Esophagus squamous epithelium (tissue), 5 donors: Measurements from ENCODE around the gene CTIF. TPM values are rescaled to one million over a fixed set of nuclear protein-coding genes. Genes with fewer than 3 reads are reported as not detected.
A peak's percentile ranks its signal among the peaks of the same experiment; 100 is the strongest.

Source experiments
- DNase-seq: peaks from one replicate; lab custom pipeline; 2025; lab: John Stamatoyannopoulos, UW
- H3K27ac ChIP-seq, 4 donors: fragments of 200-600 bp; sonication (generic); one replicate each; pipeline ENCODE4 v1.5.1; 2016 to 2019; ENCODE audit warnings: mild to moderate bottlenecking in 1 of 4
- H3K27me3 ChIP-seq, 4 donors: fragments of 200-600 bp; sonication (generic); 1 replicate in 3 of 4; 2 replicates in 1 of 4; pipeline versions ENCODE4 v1.5.1 to v1.6.0; 2017 to 2021; ENCODE audit warnings: antibody characterized with exemption in 1 of 4
- H3K36me3 ChIP-seq, 3 donors: fragments of 200-600 bp; sonication (generic); one replicate each; pipeline ENCODE4 v1.5.1; 2016 to 2019
- H3K4me1 ChIP-seq, 3 donors: fragments of 200-600 bp; sonication (generic); one replicate each; pipeline ENCODE4 v1.5.1; 2017 to 2019
- H3K4me3 ChIP-seq, 4 donors: fragments of 200-600 bp; sonication (generic); 1 replicate in 3 of 4; 2 replicates in 1 of 4; pipeline ENCODE4 v1.5.1; 2016 to 2019; ENCODE audit warnings: mild to moderate bottlenecking in 2 of 4, moderate library complexity in 1 of 4
- H3K9me3 ChIP-seq, 3 donors: fragments of 200-600 bp; sonication (generic); one replicate each; pipeline ENCODE4 v1.5.1; 2016 to 2019
- POLR2A ChIP-seq, 4 donors: fragments of 450-650 bp; IDR thresholded peaks; one replicate each; pipeline ENCODE4 v1.6.1; 2017; ENCODE audit warnings: antibody characterized with exemption in 4 of 4, mild to moderate bottlenecking in 4 of 4, moderate library complexity in 3 of 4
- WGBS, 2 donors: methylation state at CpG; one replicate each; pipeline ENCODE4 v1.1.5; 2018; 5-methylcytosine and 5-hydroxymethylcytosine counted together
- intact Hi-C: fragments of 100-400 bp; cut with DNase I; formaldehyde crosslinking; loops from one replicate; pipeline ENCODE4 v1.15.0; 2022
- total RNA-seq, 4 donors: library from RNA; depleted of rRNA; stranded (reverse); fragments of >200 nt; gene quantifications; one replicate each; pipeline ENCODE4 v1.1.0, GENCODE V29; 2016
- TF ChIP-seq, protein P1 (sequence below), 6 experiments: fragments of 450-650 bp in 4 of 6; fragments of 200-600 bp in 2 of 6; sonication (generic) in 2 of 6; IDR thresholded peaks; one replicate each; pipeline ENCODE4 v1.5.1; 2016 to 2019; ENCODE audit warnings: antibody characterized with exemption in 6 of 6, mild to moderate bottlenecking in 4 of 6, moderate library complexity in 4 of 6
- donor health status: DM: yes; HTN: yes; CAD: no.

The CTIF gene
- total RNA-seq, 4 donors from 2014 or later: 4.7 to 24.2 (median 10.2) TPM

DNA sequence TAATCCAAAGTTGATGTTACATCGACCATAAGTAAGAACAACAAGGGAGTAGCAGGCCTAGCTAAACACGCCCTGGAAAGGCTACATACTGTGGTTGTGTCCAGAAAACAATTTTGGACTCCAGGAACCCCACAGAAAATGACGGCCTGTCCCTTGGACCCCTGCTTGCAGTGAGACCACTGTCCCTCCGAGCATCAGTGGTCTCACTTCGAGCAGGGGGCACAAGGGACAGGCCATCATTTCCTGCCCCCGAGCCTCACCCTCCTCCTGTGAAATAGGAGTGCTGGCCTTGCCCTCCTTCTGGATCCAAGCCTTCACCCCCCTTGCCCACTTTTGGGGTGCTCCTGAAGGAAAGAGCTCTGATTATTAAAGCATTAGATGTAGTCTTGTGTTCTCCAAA lies 144.4 kb downstream of the CTIF start:
- TF ChIP-seq POLR2A (IDR thresholded peaks at IDR 0.05): no peak
- TF ChIP-seq, protein P1, sequence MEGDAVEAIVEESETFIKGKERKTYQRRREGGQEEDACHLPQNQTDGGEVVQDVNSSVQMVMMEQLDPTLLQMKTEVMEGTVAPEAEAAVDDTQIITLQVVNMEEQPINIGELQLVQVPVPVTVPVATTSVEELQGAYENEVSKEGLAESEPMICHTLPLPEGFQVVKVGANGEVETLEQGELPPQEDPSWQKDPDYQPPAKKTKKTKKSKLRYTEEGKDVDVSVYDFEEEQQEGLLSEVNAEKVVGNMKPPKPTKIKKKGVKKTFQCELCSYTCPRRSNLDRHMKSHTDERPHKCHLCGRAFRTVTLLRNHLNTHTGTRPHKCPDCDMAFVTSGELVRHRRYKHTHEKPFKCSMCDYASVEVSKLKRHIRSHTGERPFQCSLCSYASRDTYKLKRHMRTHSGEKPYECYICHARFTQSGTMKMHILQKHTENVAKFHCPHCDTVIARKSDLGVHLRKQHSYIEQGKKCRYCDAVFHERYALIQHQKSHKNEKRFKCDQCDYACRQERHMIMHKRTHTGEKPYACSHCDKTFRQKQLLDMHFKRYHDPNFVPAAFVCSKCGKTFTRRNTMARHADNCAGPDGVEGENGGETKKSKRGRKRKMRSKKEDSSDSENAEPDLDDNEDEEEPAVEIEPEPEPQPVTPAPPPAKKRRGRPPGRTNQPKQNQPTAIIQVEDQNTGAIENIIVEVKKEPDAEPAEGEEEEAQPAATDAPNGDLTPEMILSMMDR (IDR thresholded peaks at IDR 0.05): no peak
- intact Hi-C loops: no loop called here

DNA sequence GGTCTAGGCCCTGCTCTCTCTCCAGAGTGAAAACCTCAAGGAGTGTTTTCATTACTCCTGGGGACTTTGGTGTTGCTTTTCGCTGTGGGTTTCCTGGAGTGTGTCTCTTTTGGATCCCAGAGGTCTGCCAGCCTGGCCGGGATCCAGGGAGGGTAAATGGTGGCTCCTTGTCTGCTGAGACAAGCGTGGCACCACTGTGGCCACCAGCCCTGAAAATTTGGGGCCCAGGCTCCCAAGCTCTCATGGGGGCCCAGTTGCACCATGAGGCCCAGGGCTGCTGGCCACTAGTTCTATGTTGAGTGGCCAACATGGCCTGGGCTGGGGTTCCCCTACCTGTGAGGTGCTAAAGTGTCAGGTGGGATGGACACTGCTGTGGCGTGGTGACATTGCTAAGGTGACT lies 144.8 kb downstream of the CTIF start:
- Histone ChIP-seq H3K4me1 (peaks cover 0 to 30% (median 8%) of the 10 kb centered on the region in 3 donors), H3K4me3 (no peak overlapping the region), H3K27ac (no peak overlapping the region), H3K36me3 (peaks cover 0 to 12% (median 0%) of the 10 kb centered on the region in 3 donors), H3K9me3 (no peaks in the 10 kb centered on the region), H3K27me3 (no peaks in the 10 kb centered on the region)
- 82% methylated on average over 3 of the region's 4 CpGs; no CpG with 5 or more reads in 1 of the 2 donors for WGBS, 2 donors
- intact Hi-C loops: no loop called here
- TF ChIP-seq, protein P1 (IDR thresholded peaks at IDR 0.05): no peak
- no peak for TF ChIP-seq POLR2A (IDR thresholded peaks at IDR 0.05)
- DNase-seq: no peak

More for the DNA sequence above, 144.4 kb downstream of the CTIF start:
- no peaks in the 10 kb centered on the region for H3K9me3 ChIP-seq
- H3K36me3 ChIP-seq: peaks cover 0 to 12% (median 0%) of the 10 kb centered on the region in 3 donors
- H3K4me1 ChIP-seq: peaks cover 0 to 30% (median 8%) of the 10 kb centered on the region in 3 donors
- H3K4me3 ChIP-seq: no peak overlapping the region
- H3K27ac ChIP-seq: no peak overlapping the region
- 80 to 81% methylated on average over 6 of the region's 6 CpGs for WGBS, 2 donors
- H3K27me3 ChIP-seq: no peaks in the 10 kb centered on the region
- no peak for DNase-seq

DNA sequence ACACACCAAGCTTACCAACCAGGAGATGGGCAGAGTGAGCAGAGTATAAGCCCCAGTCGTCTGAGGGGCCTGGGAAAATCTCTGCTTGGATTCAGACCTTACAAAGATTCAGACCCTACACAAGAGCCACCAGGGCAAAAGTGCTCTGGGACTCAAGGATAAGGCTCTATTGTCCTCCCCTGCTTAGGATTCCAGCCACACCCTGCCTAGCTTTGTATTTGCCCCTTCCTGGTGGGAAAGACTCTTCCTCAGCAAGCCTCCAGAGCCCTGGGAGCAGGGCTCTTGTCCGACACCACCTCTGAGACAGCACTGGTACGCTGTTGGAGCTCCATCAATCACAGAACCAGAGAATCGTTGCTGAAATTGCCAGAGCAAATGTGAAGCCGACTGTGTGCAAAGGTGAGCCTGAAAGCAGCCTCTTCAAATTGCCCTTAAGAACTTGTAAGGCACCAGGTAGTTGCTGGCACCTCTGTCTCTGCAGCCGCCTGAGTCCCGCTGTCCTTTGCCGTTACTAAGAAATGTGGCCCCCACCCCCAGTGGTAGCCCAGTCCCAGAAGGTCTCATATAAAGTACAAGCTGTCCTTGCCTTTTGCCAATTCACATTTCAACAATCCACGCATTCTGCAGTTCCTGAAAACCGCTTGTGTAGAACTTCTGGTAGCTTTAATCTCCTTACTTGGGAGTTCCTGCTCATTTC lies 148.7 kb downstream of the CTIF start:
- Histone ChIP-seq H3K36me3 (peaks cover 0 to 25% (median 0%) of the 10 kb centered on the region in 3 donors), H3K4me3 (no peak overlapping the region), H3K27me3 (no peaks in the 10 kb centered on the region), H3K27ac (peak overlapping the region in 1 of 4 donors; percentile 39), H3K4me1 (no peaks in the 10 kb centered on the region), H3K9me3 (no peaks in the 10 kb centered on the region)
- WGBS, 2 donors: 78 to 87% methylated on average over 5 to 10 of the region's 10 CpGs
- intact Hi-C loops: no loop called here
- no peak for DNase-seq
- TF ChIP-seq POLR2A (IDR thresholded peaks at IDR 0.05): no peak

DNA sequence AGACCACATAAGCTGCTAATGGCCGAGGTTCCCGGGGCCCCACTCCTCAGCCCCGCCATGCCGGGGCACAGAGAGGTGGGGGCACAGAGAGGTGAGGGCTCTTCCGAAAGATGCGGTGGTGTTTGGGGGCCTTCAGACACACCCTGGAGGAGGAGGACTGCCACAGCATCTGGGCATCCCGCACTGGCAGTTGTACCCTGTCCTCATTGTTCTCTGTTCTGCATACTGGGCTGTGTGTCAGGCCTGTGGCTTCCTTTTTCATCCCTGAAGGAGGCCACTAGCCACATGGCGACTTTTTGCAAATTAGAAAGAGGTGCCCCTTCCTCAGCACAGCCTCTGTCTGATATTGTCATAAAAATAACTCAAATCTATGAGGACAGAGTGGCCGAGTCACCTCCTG lies 150.1 kb downstream of the CTIF start:
- no peaks in the 10 kb centered on the region for H3K27me3 ChIP-seq
- H3K4me1 ChIP-seq: no peaks in the 10 kb centered on the region
- TF ChIP-seq, protein P1 (IDR thresholded peaks at IDR 0.05): no peak
- TF ChIP-seq POLR2A (IDR thresholded peaks at IDR 0.05): no peak
- H3K36me3 ChIP-seq: peaks cover 0 to 13% (median 0%) of the 10 kb centered on the region in 3 donors
- H3K27ac ChIP-seq: no peak overlapping the region
- intact Hi-C loops: no loop called here
- 90 to 94% methylated on average over 7 to 9 of the region's 9 CpGs for WGBS, 2 donors
- DNase-seq: no peak
- no peak overlapping the region for H3K4me3 ChIP-seq
- H3K9me3 ChIP-seq: no peaks in the 10 kb centered on the region

DNA sequence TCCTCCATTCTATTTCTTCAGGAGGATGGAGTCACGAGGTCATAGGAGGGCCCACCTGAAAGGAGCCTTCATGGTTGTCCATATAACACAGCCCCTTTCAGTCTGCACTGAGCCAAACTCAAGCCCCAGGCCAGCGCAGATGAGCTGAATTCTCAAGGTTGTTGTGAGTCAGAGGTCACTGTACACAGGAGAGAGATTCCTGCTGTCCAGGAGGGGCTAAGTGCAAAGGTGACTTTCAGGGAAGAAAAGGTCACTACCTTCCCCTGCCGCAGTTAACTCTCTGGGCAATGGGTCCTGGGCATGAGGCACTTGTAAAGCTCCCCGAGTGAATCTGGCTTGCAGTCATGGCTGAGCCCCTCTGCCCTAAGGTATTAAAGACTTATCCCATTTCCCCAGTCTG lies 150.7 kb downstream of the CTIF start:
- no peak overlapping the region for H3K27ac ChIP-seq
- DNase-seq: no peak
- no peaks in the 10 kb centered on the region for H3K9me3 ChIP-seq
- intact Hi-C loops: no loop called here
- H3K27me3 ChIP-seq: no peaks in the 10 kb centered on the region
- no peak overlapping the region for H3K4me3 ChIP-seq
- peaks cover 0 to 13% (median 0%) of the 10 kb centered on the region in 3 donors for H3K36me3 ChIP-seq
- TF ChIP-seq POLR2A (IDR thresholded peaks at IDR 0.05): no peak
- TF ChIP-seq, protein P1 (IDR thresholded peaks at IDR 0.05): no peak
- WGBS, 2 donors: 96% methylated on average over 2 to 3 of the region's 4 CpGs
- H3K4me1 ChIP-seq: no peaks in the 10 kb centered on the region
